Liver (tissue), 9 donors: ENCODE results near the gene POLR3H. TPM values are rescaled to one million over a fixed set of nuclear protein-coding genes. Genes with fewer than 3 reads are reported as not detected.

ENCODE experiments used
- DNase-seq: peaks from one replicate; pipeline ENCODE4 v3.0.0-alpha.2; 2017; ENCODE audit warnings: low spot score
- H3K27ac ChIP-seq, 2 donors: one replicate each; pipeline ENCODE4 v1.7.0; 2013; ENCODE audit warnings: inconsistent platforms in 2 of 2, low read length in 2 of 2, control low read depth in 1 of 2, low read depth in 1 of 2, mild to moderate bottlenecking in 1 of 2
- H3K27me3 ChIP-seq, 4 donors: one replicate each; pipeline versions ENCODE4 v1.6.1 to v1.7.0; 2013; ENCODE audit warnings: low read length in 3 of 4, inconsistent platforms in 1 of 4, mild to moderate bottlenecking in 1 of 4, moderate library complexity in 1 of 4; ENCODE audit not compliant: control insufficient read depth in 4 of 4, insufficient read depth in 4 of 4
- H3K36me3 ChIP-seq, 4 donors: one replicate each; pipeline versions ENCODE4 v1.6.1 to v1.7.0; 2013; ENCODE audit warnings: low read length in 3 of 4, mild to moderate bottlenecking in 3 of 4, low read depth in 1 of 4, moderate library complexity in 1 of 4; ENCODE audit not compliant: control insufficient read depth in 4 of 4, insufficient read depth in 3 of 4
- H3K4me1 ChIP-seq, 4 donors: one replicate each; pipeline versions ENCODE4 v1.6.1 to v1.7.0; 2013; ENCODE audit warnings: low read length in 3 of 4, mild to moderate bottlenecking in 3 of 4, moderate library complexity in 1 of 4; ENCODE audit not compliant: control insufficient read depth in 4 of 4, insufficient read depth in 4 of 4
- H3K4me3 ChIP-seq, 3 donors: one replicate each; pipeline versions ENCODE4 v1.6.1 to v1.7.0; 2013; ENCODE audit warnings: low read length in 3 of 3, control low read depth in 1 of 3, low read depth in 1 of 3, mild to moderate bottlenecking in 1 of 3
- H3K9ac ChIP-seq, 2 donors: one replicate each; pipeline ENCODE4 v1.7.0; 2013; ENCODE audit warnings: low read length in 2 of 2, mild to moderate bottlenecking in 2 of 2, moderate library complexity in 2 of 2, control low read depth in 1 of 2, low read depth in 1 of 2
- H3K9me3 ChIP-seq, 4 donors: one replicate each; pipeline versions ENCODE4 v1.6.1 to v1.7.0; 2013; ENCODE audit warnings: low read length in 3 of 4; ENCODE audit not compliant: control insufficient read depth in 4 of 4
- EGR1 ChIP-seq, 2 donors: IDR thresholded peaks; 2 replicates each; pipeline ENCODE4 v1.6.1; 2016 to 2018; ENCODE audit warnings: antibody characterized with exemption in 2 of 2, low read depth in 2 of 2
- FOXA1 ChIP-seq: IDR thresholded peaks from 2 replicates; pipeline ENCODE4 v1.6.1; 2016; ENCODE audit warnings: antibody characterized with exemption
- FOXA2 ChIP-seq: IDR thresholded peaks from 2 replicates; pipeline ENCODE4 v1.6.1; 2016; ENCODE audit warnings: antibody characterized with exemption
- SP1 ChIP-seq: IDR thresholded peaks from 2 replicates; pipeline ENCODE4 v1.6.1; 2018; ENCODE audit warnings: antibody characterized with exemption, mild to moderate bottlenecking
- YY1 ChIP-seq: IDR thresholded peaks from 2 replicates; pipeline ENCODE4 v1.6.1; 2016; ENCODE audit warnings: antibody characterized with exemption, mild to moderate bottlenecking
- WGBS: extraction: QIAGEN DNeasy Blood & Tissue Kit; methylation state at CpG from one replicate; pipeline ENCODE4 v1.1.7; 2013; 5-methylcytosine and 5-hydroxymethylcytosine counted together
- polyA plus RNA-seq, 2 donors: library from polyadenylated mRNA; stranded (reverse) in 1 of 2; unstranded in 1 of 2; fragments of 200-250 nt in 1 of 2; fragments of >200 nt in 1 of 2; fragmentation: Nextera tagmentation in 1 of 2; extraction: Ambion mirVana in 1 of 2; gene quantifications; one replicate each; pipeline versions ENCODE4 v1.2.1 to v1.2.3, GENCODE V29; 2013 to 2015
- total RNA-seq, 2 donors: library from RNA; depleted of rRNA; stranded (reverse); fragments of >200 nt; gene quantifications; one replicate each; pipeline ENCODE4 v1.2.3, GENCODE V29; 2014
- TF ChIP-seq, protein P1 (sequence below): IDR thresholded peaks from 2 replicates; pipeline ENCODE4 v1.6.1; 2016; ENCODE audit warnings: antibody characterized with exemption
- TF ChIP-seq, protein P2 (sequence below): IDR thresholded peaks from 2 replicates; pipeline ENCODE4 v1.6.1; 2016; ENCODE audit warnings: antibody characterized with exemption
- TF ChIP-seq, protein P3 (sequence below): IDR thresholded peaks from 2 replicates; pipeline ENCODE4 v1.6.1; 2016; ENCODE audit warnings: antibody characterized with exemption
- donor health status: healthy.
- donor health status: healthy.
- donor health status: healthy.
- donor health status: healthy.
- donor health status: healthy.

Gene POLR3H
- total and polyA plus RNA-seq, 4 donors, result 11.7 to 37.7 (median 27.1) TPM

DNA sequence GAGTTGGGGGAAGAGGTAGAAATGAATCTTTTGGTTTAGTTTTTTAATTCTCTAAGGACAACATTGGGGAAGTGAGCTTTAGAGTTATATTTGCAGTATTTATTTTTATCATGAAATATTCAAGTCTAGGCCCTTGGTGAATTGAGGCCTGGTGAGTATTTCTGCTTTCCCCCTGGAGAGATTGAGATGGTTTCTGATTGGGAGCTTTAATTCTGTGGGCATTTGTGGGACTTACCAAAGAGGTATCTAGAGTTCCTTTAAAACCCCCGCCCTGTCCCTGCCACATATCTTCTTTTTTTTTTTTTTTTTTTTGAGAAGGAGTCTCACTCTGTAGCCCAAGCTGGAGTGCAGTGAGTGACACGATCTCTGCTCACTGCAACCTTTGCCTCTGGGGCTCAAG lies 65.8 kb downstream of the POLR3H start:
- H3K27ac ChIP-seq, result peak overlapping the region; percentile 29 to 47
- H3K4me3 ChIP-seq, result no peak overlapping the region
- peaks cover 0 to 2% (median 0%) of the 10 kb centered on the region in 4 donors for H3K36me3 ChIP-seq
- 89% methylated on average over 2 of the region's 2 CpGs for WGBS
- DNase-seq, result no peak
- no peaks in the 10 kb centered on the region for H3K27me3 ChIP-seq
- no peaks in the 10 kb centered on the region for H3K9me3 ChIP-seq
- H3K9ac ChIP-seq, result no peak overlapping the region
- TF ChIP-seq FOXA2 (no peak), YY1 (no peak), EGR1 (IDR thresholded peaks at IDR 0.05; ENCODE audit: low read depth in 2 of 2) (no peak), FOXA1 (no peak), SP1 (no peak)
- TF ChIP-seq, protein P1, sequence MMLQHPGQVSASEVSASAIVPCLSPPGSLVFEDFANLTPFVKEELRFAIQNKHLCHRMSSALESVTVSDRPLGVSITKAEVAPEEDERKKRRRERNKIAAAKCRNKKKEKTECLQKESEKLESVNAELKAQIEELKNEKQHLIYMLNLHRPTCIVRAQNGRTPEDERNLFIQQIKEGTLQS, result no peak
- TF ChIP-seq, protein P2, sequence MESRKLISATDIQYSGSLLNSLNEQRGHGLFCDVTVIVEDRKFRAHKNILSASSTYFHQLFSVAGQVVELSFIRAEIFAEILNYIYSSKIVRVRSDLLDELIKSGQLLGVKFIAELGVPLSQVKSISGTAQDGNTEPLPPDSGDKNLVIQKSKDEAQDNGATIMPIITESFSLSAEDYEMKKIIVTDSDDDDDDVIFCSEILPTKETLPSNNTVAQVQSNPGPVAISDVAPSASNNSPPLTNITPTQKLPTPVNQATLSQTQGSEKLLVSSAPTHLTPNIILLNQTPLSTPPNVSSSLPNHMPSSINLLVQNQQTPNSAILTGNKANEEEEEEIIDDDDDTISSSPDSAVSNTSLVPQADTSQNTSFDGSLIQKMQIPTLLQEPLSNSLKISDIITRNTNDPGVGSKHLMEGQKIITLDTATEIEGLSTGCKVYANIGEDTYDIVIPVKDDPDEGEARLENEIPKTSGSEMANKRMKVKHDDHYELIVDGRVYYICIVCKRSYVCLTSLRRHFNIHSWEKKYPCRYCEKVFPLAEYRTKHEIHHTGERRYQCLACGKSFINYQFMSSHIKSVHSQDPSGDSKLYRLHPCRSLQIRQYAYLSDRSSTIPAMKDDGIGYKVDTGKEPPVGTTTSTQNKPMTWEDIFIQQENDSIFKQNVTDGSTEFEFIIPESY, result no peak
- TF ChIP-seq, protein P3, sequence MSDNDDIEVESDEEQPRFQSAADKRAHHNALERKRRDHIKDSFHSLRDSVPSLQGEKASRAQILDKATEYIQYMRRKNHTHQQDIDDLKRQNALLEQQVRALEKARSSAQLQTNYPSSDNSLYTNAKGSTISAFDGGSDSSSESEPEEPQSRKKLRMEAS, result no peak
- peaks cover 7 to 45% (median 38%) of the 10 kb centered on the region in 4 donors for H3K4me1 ChIP-seq

Other genes with a start within 250 kb of the POLR3H start
- 10 to 100 TPM; 22.0 to 50.2 TPM for gene ZC3H7B, start 242.9 kb downstream of the POLR3H start, total RNA-seq
- gene ZC3H7B, start 242.9 kb downstream of the POLR3H start, polyA plus RNA-seq, result 10 to 100 TPM in 1 of 2 donors, 1 to 10 TPM in 1; 6.6 to 30.2 TPM
- gene TEF, start 162.5 kb downstream of the POLR3H start, total RNA-seq, result 10 to 100 TPM in 1 of 2 donors, 1 to 10 TPM in 1; 8.8 to 16.2 TPM
- 10 to 100 TPM in 1 of 2 donors, 1 to 10 TPM in 1; 5.7 to 11.6 TPM for gene TEF, start 162.5 kb downstream of the POLR3H start, polyA plus RNA-seq
- gene TOB2, start 97.7 kb downstream of the POLR3H start, total RNA-seq, result 10 to 100 TPM; 11.6 to 17.1 TPM
- 10 to 100 TPM in 1 of 2 donors, 1 to 10 TPM in 1; 9.8 to 12.9 TPM for gene TOB2, start 97.7 kb downstream of the POLR3H start, polyA plus RNA-seq
- 10 to 100 TPM; 27.3 to 31.7 TPM for gene PHF5A, start 75.8 kb downstream of the POLR3H start, total RNA-seq
- 10 to 100 TPM; 15.8 to 19.1 TPM for gene PHF5A, start 75.8 kb downstream of the POLR3H start, polyA plus RNA-seq
- 10 to 100 TPM; 62.8 to 75.1 TPM for gene ACO2, start 75.4 kb downstream of the POLR3H start, total RNA-seq
- gene ACO2, start 75.4 kb downstream of the POLR3H start, polyA plus RNA-seq, result 10 to 100 TPM; 45.3 to 76.1 TPM
- gene CSDC2, start 16.5 kb upstream of the POLR3H start, total RNA-seq, result under 1 TPM; 0.17 to 0.33 TPM
- gene CSDC2, start 16.5 kb upstream of the POLR3H start, polyA plus RNA-seq, result 10 to 100 TPM in 1 of 2 donors, under 1 TPM in 1; 0.42 to 12.2 TPM
- 10 to 100 TPM; 24.9 to 30.1 TPM for gene PMM1, start 45.4 kb upstream of the POLR3H start, total RNA-seq
- 10 to 100 TPM; 35.1 to 50.2 TPM for gene PMM1, start 45.4 kb upstream of the POLR3H start, polyA plus RNA-seq
- 10 to 100 TPM; 16.4 to 46.9 TPM for gene DESI1, start 76.6 kb upstream of the POLR3H start, total RNA-seq
- gene DESI1, start 76.6 kb upstream of the POLR3H start, polyA plus RNA-seq, result 100 to 1,000 TPM in 1 of 2 donors, 10 to 100 TPM in 1; 34.3 to 102 TPM
- 100 to 1,000 TPM; 104 to 148 TPM for gene XRCC6, start 76.8 kb upstream of the POLR3H start, total RNA-seq
- gene XRCC6, start 76.8 kb upstream of the POLR3H start, polyA plus RNA-seq, result 10 to 100 TPM; 81.8 to 87.9 TPM
- 10 to 100 TPM; 22.3 to 35.3 TPM for gene SNU13, start 144.4 kb upstream of the POLR3H start, total RNA-seq
- gene SNU13, start 144.4 kb upstream of the POLR3H start, polyA plus RNA-seq, result 100 to 1,000 TPM in 1 of 2 donors, 10 to 100 TPM in 1; 52.6 to 104 TPM
- 1 to 10 TPM in 1 of 2 donors, under 1 TPM in 1; 0.33 to 1.0 TPM for gene MEI1, start 155.0 kb upstream of the POLR3H start, total RNA-seq
- gene MEI1, start 155.0 kb upstream of the POLR3H start, polyA plus RNA-seq, result 1 to 10 TPM in 1 of 2 donors, under 1 TPM in 1; 0.43 to 1.3 TPM